Mucosa of descending colon (tissue), 3 donors: ENCODE data around the gene SMAD5. TPM values are rescaled to one million over a fixed set of nuclear protein-coding genes. Genes with fewer than 3 reads are reported as not detected.
A peak's percentile ranks its signal among the peaks of the same experiment; 100 is the strongest.

ENCODE experiments used
- ATAC-seq: fragments of 200-7000 bp; cut with Tn5 transposase; one replicate; pipeline ENCODE4 v1.9.1; 2020; ENCODE audit warnings: mild to moderate bottlenecking, moderate library complexity
- DNase-seq, 3 donors: peaks; one replicate each; pipeline ENCODE4 v3.0.0-alpha.2; 2020
- H3K36me3 ChIP-seq: fragments of 200-600 bp; one replicate; pipeline ENCODE4 v1.8.0; 2021; ENCODE audit warnings: low read depth, mild to moderate bottlenecking
- H3K4me1 ChIP-seq: fragments of 200-600 bp; one replicate; pipeline ENCODE4 v1.8.0; 2021; ENCODE audit warnings: low read depth, mild to moderate bottlenecking
- H3K4me3 ChIP-seq: fragments of 200-600 bp; one replicate; pipeline ENCODE4 v1.8.0; 2021; ENCODE audit warnings: mild to moderate bottlenecking
- H3K9me3 ChIP-seq: fragments of 200-600 bp; one replicate; pipeline ENCODE4 v1.8.0; 2021; ENCODE audit warnings: mild to moderate bottlenecking
- CTCF ChIP-seq: fragments of 200-600 bp; IDR thresholded peaks from one replicate; pipeline ENCODE4 v1.8.0; 2022; ENCODE audit warnings: antibody characterized with exemption, mild to moderate bottlenecking
- intact Hi-C, 2 donors: fragments of 100-400 bp; cut with DNase I in 1 of 2; cut with micrococcal nuclease in 1 of 2; formaldehyde crosslinking; loops; one replicate each; pipeline versions ENCODE4 v1.11.0 to v1.11.1; 2022; cut with DNase I, micrococcal nuclease
- total RNA-seq, 3 donors: library from RNA; stranded (reverse); fragmentation: NEBNext Ultra II Directional in 2 of 3; extraction: Animal tissue kit (Norgen Biotek cat#: 25700) in 2 of 3; gene quantifications; one replicate each; pipeline versions ENCODE4 v1.2.1 to v1.2.4, GENCODE V29; 2021 to 2023
- donor health status: DM: no; HTN: no; CAD: no; lungs with moderate emphysema.
- donor health status: DM: no; HTN: no; CAD: no.
- donor health status: DM: no; HTN: yes; CAD: no.

SMAD5 gene
- total RNA-seq, 3 donors from 2014 or later = 39.7 to 79.8 (median 42.0) TPM

- intact Hi-C loops = no loop called here
- ATAC-seq (no peak), DNase-seq (no peak)
- Histone ChIP-seq H3K9me3 (no peaks in the 10 kb centered on the region), H3K4me1 (peaks cover 15% of the 10 kb centered on the region), H3K36me3 (no peaks in the 10 kb centered on the region), H3K4me3 (no peak overlapping the region)
- no peak for TF ChIP-seq CTCF
These were observed 5.0 kb downstream of the SMAD5 start for GRCh38 chr5:136137497-136138220.

GRCh38 chr5:136141561-136141960 is 8.9 kb downstream of the SMAD5 start:
- H3K36me3 ChIP-seq = no peaks in the 10 kb centered on the region
- no peak for DNase-seq
- no peak overlapping the region for H3K4me3 ChIP-seq
- intact Hi-C loops = no loop called here
- no peak for ATAC-seq
- H3K9me3 ChIP-seq = no peaks in the 10 kb centered on the region
- TF ChIP-seq CTCF = no peak
- peaks cover 4% of the 10 kb centered on the region for H3K4me1 ChIP-seq

- DNase-seq (no peak), ATAC-seq (peak; percentile 18)
- H3K9me3 ChIP-seq = no peaks in the 10 kb centered on the region
- no peak overlapping the region for H3K4me3 ChIP-seq
- no peaks in the 10 kb centered on the region for H3K36me3 ChIP-seq
- no peak for TF ChIP-seq CTCF
- peaks cover 4% of the 10 kb centered on the region for H3K4me1 ChIP-seq
- intact Hi-C loops = no loop called here
These were observed 10.7 kb downstream of the SMAD5 start for GRCh38 chr5:136143312-136143711.

GRCh38 chr5:136143763-136144162 is 11.1 kb downstream of the SMAD5 start:
- DNase-seq (no peak), ATAC-seq (no peak)
- no peak for TF ChIP-seq CTCF
- Histone ChIP-seq H3K4me1 (peaks cover 4% of the 10 kb centered on the region), H3K4me3 (no peak overlapping the region), H3K9me3 (no peaks in the 10 kb centered on the region), H3K36me3 (no peaks in the 10 kb centered on the region)
- intact Hi-C loops = no loop called here

- no peak for TF ChIP-seq CTCF
- ATAC-seq = no peak
- DNase-seq = no peak
- Histone ChIP-seq H3K4me3 (no peak overlapping the region), H3K4me1 (peaks cover 4% of the 10 kb centered on the region), H3K36me3 (no peaks in the 10 kb centered on the region), H3K9me3 (no peaks in the 10 kb centered on the region)
- intact Hi-C loops = no loop called here
These were observed 12.4 kb downstream of the SMAD5 start for GRCh38 chr5:136145030-136145429.
